D721Med (cell line): ENCODE data around the gene COL23A1.
"Not testable (repeated sequence)": the region's sequence is repeated elsewhere in the genome, so short reads cannot be mapped to it uniquely, and the experiment has no call there.

Experiments used
- DNase-seq: peaks from one replicate; pipeline ENCODE4 v3.0.0; 2011; ENCODE audit warnings: low spot score; ENCODE audit not compliant: insufficient read length
- FAIRE-seq: peaks from 2 replicates; lab custom pipeline; 2011; peaks lifted over from hg19 to GRCh38; lab: Jason Lieb, UNC
- TF ChIP-seq, protein P1 (sequence below): IDR thresholded peaks from 2 replicates; pipeline ENCODE4 v1.5.1; 2012; ENCODE audit warnings: mild to moderate bottlenecking, control low read depth; ENCODE audit not compliant: insufficient read depth; ENCODE audit errors: missing control alignments

Gene COL23A1

GRCh38 chr5:178201927-178202235 is 388.3 kb downstream of the COL23A1 start:
- no peak for DNase-seq
- FAIRE-seq = no peak
- TF ChIP-seq, protein P1, sequence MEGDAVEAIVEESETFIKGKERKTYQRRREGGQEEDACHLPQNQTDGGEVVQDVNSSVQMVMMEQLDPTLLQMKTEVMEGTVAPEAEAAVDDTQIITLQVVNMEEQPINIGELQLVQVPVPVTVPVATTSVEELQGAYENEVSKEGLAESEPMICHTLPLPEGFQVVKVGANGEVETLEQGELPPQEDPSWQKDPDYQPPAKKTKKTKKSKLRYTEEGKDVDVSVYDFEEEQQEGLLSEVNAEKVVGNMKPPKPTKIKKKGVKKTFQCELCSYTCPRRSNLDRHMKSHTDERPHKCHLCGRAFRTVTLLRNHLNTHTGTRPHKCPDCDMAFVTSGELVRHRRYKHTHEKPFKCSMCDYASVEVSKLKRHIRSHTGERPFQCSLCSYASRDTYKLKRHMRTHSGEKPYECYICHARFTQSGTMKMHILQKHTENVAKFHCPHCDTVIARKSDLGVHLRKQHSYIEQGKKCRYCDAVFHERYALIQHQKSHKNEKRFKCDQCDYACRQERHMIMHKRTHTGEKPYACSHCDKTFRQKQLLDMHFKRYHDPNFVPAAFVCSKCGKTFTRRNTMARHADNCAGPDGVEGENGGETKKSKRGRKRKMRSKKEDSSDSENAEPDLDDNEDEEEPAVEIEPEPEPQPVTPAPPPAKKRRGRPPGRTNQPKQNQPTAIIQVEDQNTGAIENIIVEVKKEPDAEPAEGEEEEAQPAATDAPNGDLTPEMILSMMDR = no peak

- TF ChIP-seq, protein P1 = no peak
- FAIRE-seq = no peak
- no peak for DNase-seq
Observed at GRCh38 chr5:178201221-178201926, 388.8 kb downstream of the COL23A1 start.

DNA sequence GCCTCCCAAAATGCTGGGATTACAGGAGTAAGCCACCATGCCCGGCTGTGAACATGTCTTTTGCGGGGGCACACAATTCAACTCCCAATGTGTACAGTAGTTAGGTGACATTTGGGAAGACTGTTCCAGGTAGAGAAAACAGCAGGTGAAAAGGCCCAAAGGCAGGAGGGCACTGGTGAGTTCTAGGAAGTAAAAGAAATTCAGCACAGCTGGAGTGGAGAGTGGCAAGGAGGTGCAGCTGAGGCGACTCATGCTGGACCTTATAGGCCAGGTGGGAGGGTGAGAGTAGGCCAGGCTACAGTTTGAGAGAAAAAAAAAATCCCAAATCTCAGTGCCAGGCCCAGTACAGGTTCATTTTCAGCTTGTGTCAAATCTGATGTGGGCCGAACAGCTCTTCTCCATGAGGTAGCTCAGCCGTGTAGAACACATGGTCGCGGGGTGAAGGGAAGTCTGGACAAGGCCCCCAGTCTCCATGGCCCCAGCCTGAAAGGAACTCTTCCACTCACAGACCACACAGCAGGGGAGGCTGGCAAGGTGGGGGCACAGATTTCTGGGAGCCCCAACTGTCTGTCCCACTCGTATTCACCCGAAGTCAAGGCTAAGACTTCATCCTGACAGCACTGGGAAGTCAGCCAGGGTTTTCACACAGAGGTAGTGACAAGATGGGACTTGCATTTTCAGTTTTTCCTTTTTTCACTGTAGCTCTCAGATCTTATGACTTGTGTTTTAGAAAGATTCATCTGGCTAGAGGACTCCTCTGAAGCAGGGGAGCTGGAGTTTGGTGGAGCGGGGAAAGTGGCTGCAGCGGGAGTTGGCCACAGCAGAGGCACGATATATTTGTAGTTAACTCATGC is 390.4 kb downstream of the COL23A1 start:
- TF ChIP-seq, protein P1 = no peak
- FAIRE-seq (no peak), DNase-seq (no peak)

GRCh38 chr5:178198706-178199105 is 391.5 kb downstream of the COL23A1 start:
- FAIRE-seq = no peak
- DNase-seq = no peak
- TF ChIP-seq, protein P1 = no peak

GRCh38 chr5:178198151-178198550 is 392.0 kb downstream of the COL23A1 start:
- FAIRE-seq, DNase-seq: not testable (repeated sequence)

- DNase-seq = no peak
- TF ChIP-seq, protein P1 = no peak
- FAIRE-seq = no peak
Observed at GRCh38 chr5:178196986-178197385, 393.2 kb downstream of the COL23A1 start.

DNA sequence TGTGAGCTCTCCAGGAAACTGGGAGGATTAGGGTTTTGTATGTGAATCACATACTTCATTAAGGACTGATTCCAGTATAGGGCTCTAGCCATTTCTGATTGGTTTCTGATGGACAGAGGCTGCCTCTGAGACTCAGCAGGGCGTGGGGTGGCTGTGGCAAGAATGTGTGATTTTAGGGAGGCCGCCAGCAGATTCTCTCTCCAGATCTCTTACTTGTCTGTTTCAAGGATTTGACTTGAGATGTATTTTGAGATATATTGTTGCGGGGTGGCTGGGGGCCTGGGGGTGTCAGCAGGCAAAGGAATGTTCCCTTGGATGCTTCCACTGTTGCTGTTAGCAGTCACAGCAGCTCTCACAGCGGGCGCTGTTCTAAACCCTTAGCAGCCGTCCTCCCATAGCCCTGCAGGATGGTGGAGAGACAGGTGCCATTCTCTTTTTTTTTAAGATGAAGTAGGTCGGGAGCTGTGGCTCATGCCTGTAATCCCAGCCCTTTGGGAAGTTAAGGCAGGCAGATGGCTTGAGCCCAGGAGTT is 393.8 kb downstream of the COL23A1 start:
- DNase-seq (no peak), FAIRE-seq (no peak)
- TF ChIP-seq, protein P1 = no peak
